RWPE2 (cell line): Measurements from ENCODE around the gene PTCD1.

Experiments
- ATAC-seq: fragments of 200-7000 bp; cut with Tn5 transposase; 3 replicates; pipeline ENCODE4 v1.9.1; 2021; ENCODE audit warnings: low read depth
- DNase-seq: peaks from one replicate; pipeline ENCODE4 v3.0.0-alpha.2; 2020; ENCODE audit warnings: low spot score
- H3K27ac ChIP-seq: fragments of 450-650 bp; 2 replicates; pipeline ENCODE4 v1.5.1; 2017; ENCODE audit warnings: mild to moderate bottlenecking; ENCODE audit not compliant: poor library complexity, severe bottlenecking
- H3K27me3 ChIP-seq: fragments of 250-450 bp; sonication (Bioruptor Pico); 2 replicates; pipeline ENCODE4 v1.5.1; 2021; ENCODE audit warnings: mild to moderate bottlenecking, moderate library complexity; ENCODE audit not compliant: insufficient read depth, poor library complexity, severe bottlenecking
- H3K36me3 ChIP-seq: fragments of 250-450 bp; sonication (Bioruptor Pico); 2 replicates; pipeline ENCODE4 v1.5.1; 2020; ENCODE audit warnings: low read depth, mild to moderate bottlenecking, moderate library complexity
- H3K4me1 ChIP-seq: fragments of 250-450 bp; sonication (Bioruptor Pico); 2 replicates; pipeline ENCODE4 v1.5.1; 2021; ENCODE audit warnings: mild to moderate bottlenecking, moderate library complexity; ENCODE audit not compliant: insufficient read depth, poor library complexity, severe bottlenecking
- H3K4me3 ChIP-seq: fragments of 250-450 bp; sonication (Bioruptor Pico); 2 replicates; pipeline ENCODE4 v1.5.1; 2021; ENCODE audit warnings: mild to moderate bottlenecking, moderate library complexity; ENCODE audit not compliant: severe bottlenecking
- H3K9me3 ChIP-seq: fragments of 250-450 bp; sonication (Bioruptor Pico); 2 replicates; pipeline ENCODE4 v1.5.1; 2021; ENCODE audit warnings: mild to moderate bottlenecking, moderate library complexity; ENCODE audit not compliant: severe bottlenecking
- TF ChIP-seq, protein P1 (sequence below): fragments of 450-650 bp; IDR thresholded peaks from one replicate; pipeline ENCODE4 v1.5.1; 2017; ENCODE audit warnings: mild to moderate bottlenecking, moderate library complexity; ENCODE audit not compliant: poor library complexity, severe bottlenecking

PTCD1 gene

DNA sequence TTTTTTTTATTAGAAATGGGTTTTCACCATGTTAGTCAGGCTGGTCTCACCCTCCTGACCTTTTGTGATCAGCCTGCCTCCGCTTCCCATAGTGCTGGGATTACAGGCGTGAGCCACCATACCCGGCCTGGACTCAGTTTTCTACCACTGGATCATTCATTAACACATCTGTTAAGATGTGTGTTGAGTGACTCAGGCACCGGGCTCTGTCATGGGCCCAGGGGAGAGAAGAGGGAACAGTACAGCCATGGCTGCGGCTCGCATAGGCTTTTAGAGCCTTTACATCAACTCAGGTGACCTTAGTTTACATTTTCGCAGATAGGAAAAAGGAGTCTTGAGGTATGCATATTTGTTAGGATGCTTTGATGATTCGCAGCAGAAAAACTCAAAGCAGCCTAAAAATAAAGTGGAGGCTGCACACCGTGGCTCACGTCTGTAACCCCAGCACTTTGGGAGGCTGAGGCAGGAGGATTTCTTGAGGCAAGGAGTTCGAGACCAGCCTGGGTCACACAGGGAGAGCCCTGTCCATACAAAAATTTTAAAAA is 67.2 kb downstream of the PTCD1 start:
- no peak for ATAC-seq
- Histone ChIP-seq H3K27me3 (no peaks in the 10 kb centered on the region), H3K4me1 (peaks cover 20% of the 10 kb centered on the region), H3K36me3 (peaks cover 15% of the 10 kb centered on the region), H3K9me3 (no peaks in the 10 kb centered on the region), H3K4me3 (no peak overlapping the region), H3K27ac (peak overlapping the region; percentile 38)
- no peak for DNase-seq
- TF ChIP-seq, protein P1, sequence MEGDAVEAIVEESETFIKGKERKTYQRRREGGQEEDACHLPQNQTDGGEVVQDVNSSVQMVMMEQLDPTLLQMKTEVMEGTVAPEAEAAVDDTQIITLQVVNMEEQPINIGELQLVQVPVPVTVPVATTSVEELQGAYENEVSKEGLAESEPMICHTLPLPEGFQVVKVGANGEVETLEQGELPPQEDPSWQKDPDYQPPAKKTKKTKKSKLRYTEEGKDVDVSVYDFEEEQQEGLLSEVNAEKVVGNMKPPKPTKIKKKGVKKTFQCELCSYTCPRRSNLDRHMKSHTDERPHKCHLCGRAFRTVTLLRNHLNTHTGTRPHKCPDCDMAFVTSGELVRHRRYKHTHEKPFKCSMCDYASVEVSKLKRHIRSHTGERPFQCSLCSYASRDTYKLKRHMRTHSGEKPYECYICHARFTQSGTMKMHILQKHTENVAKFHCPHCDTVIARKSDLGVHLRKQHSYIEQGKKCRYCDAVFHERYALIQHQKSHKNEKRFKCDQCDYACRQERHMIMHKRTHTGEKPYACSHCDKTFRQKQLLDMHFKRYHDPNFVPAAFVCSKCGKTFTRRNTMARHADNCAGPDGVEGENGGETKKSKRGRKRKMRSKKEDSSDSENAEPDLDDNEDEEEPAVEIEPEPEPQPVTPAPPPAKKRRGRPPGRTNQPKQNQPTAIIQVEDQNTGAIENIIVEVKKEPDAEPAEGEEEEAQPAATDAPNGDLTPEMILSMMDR = no peak

- peaks cover 20% of the 10 kb centered on the region for H3K4me1 ChIP-seq
- TF ChIP-seq, protein P1 = no peak
- H3K27ac ChIP-seq = peak overlapping the region; percentile 33
- no peak overlapping the region for H3K4me3 ChIP-seq
- DNase-seq (no peak), ATAC-seq (no peak)
- peaks cover 26% of the 10 kb centered on the region for H3K36me3 ChIP-seq
- no peaks in the 10 kb centered on the region for H3K9me3 ChIP-seq
- H3K27me3 ChIP-seq = no peaks in the 10 kb centered on the region
These were observed 68.7 kb downstream of the PTCD1 start for GRCh38 chr7:99369767-99370391.

GRCh38 chr7:99368750-99369389 is 69.7 kb downstream of the PTCD1 start:
- peaks cover 37% of the 10 kb centered on the region for H3K36me3 ChIP-seq
- no peaks in the 10 kb centered on the region for H3K27me3 ChIP-seq
- TF ChIP-seq, protein P1 = no peak
- H3K4me3 ChIP-seq = no peak overlapping the region
- no peaks in the 10 kb centered on the region for H3K9me3 ChIP-seq
- peaks cover 20% of the 10 kb centered on the region for H3K4me1 ChIP-seq
- ATAC-seq (peak; percentile 64), DNase-seq (no peak)
- H3K27ac ChIP-seq = peak overlapping the region; percentile 33
